ENCODE data around the gene ADAT3.

ADAT3 gene

DNA sequence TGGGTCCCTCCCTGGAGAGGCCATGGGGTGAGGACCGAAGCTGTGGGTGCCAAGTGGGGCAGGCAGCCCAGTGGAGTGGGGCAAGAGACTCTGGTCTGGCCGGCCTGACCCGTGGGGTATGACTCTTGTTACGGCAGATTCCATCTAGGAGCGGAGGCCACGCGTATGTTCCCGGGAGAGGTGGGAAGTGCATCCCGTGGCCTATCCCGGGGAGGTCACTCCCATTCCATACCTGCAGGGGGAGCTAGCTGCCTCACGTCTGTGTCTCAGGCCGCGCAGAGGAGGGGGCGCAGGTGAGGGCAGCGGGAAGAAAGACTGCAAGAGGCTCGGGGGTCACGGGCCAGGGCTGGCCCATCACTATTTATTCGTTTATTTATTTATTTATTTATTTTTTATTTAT lies 40.7 kb downstream of the ADAT3 start:
- H3K4me3 ChIP-seq (ENCODE audit: low read length): no peak overlapping the region
- H2BK120ac ChIP-seq (ENCODE audit: low read depth, low read length): no peak overlapping the region
- no peaks in the 10 kb centered on the region for H3K36me3 ChIP-seq (ENCODE audit: control insufficient read depth, insufficient read depth, low read length)
- peaks cover 78% of the 10 kb centered on the region for H3K79me2 ChIP-seq (ENCODE audit: control insufficient read depth, insufficient read depth, low read length)
- H3K4ac ChIP-seq (ENCODE audit: low read depth, low read length): no peak overlapping the region
- no peak overlapping the region for H4K8ac ChIP-seq (ENCODE audit: low read depth, low read length)
- no peaks in the 10 kb centered on the region for H3K27me3 ChIP-seq (ENCODE audit: insufficient read depth, low read length, poor library complexity)
- H3K56ac ChIP-seq (ENCODE audit: low read length): no peak overlapping the region
- no peak overlapping the region for H2AK5ac ChIP-seq (ENCODE audit: low read length)
- no peak overlapping the region for H3K4me2 ChIP-seq (ENCODE audit: low read length)
- H3K4me1 ChIP-seq (ENCODE audit: control insufficient read depth, low read depth, low read length): peaks cover 4% of the 10 kb centered on the region
- H3K23ac ChIP-seq (ENCODE audit: low read length): no peak overlapping the region
- H3K27ac ChIP-seq (ENCODE audit: low read depth, low read length): no peak overlapping the region
- no peak overlapping the region for H3K18ac ChIP-seq (ENCODE audit: low read length)
- H2BK15ac ChIP-seq (replicated peaks; ENCODE audit: low read depth): no peak overlapping the region
- H2BK5ac ChIP-seq (ENCODE audit: low read length): no peak overlapping the region
- H3K79me1 ChIP-seq (ENCODE audit: low read length): peaks cover 20% of the 10 kb centered on the region
- no peak overlapping the region for H4K5ac ChIP-seq (ENCODE audit: low read length)
- H3K9ac ChIP-seq (ENCODE audit: low read length): no peak overlapping the region
- no CpG with 5 or more reads among the region's 18 CpGs for WGBS (ENCODE audit: extremely low coverage, insufficient coverage, low lambda C conversion rate)
- peak; percentile 85 for DNase-seq

DNA sequence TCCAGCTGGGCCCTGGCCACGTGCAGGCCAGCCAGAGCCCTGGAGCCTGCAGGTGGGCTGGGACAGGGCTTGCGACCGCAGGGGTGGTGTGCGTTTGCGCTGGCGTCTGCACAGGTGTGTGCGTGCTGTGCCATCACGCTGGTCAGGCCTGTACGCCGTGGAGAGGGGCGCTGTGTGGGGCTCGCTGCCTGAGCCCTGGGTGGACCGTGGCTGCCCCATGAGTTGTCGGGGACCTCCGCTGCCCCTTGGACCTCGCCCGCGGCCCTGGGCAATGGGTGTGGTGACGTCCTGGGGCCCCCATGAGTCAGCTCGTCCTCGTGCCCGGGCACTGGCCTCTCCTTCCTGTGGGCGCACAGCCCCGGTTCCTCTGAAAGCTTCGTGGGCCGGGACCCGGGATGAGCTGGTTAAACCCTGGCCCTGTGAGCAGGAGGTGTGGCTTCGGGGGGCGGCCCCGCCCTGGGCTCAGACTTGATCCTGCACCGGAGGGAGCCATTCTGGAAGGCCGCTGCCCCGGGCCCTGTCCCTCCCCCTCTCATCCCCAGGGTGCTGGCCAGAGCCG lies 42.5 kb downstream of the ADAT3 start:
- Histone ChIP-seq H4K5ac (ENCODE audit: low read length) (no peak overlapping the region), H3K4me2 (ENCODE audit: low read length) (no peak overlapping the region), H3K56ac (ENCODE audit: low read length) (no peak overlapping the region), H4K8ac (ENCODE audit: low read depth, low read length) (no peak overlapping the region), H3K9ac (ENCODE audit: low read length) (no peak overlapping the region), H3K4ac (ENCODE audit: low read depth, low read length) (no peak overlapping the region), H2AK5ac (ENCODE audit: low read length) (no peak overlapping the region), H2BK5ac (ENCODE audit: low read length) (no peak overlapping the region), H3K4me1 (ENCODE audit: control insufficient read depth, low read depth, low read length) (peaks cover 4% of the 10 kb centered on the region), H3K79me1 (ENCODE audit: low read length) (peaks cover 24% of the 10 kb centered on the region), H3K4me3 (ENCODE audit: low read length) (no peak overlapping the region), H3K23ac (ENCODE audit: low read length) (no peak overlapping the region), H3K27me3 (ENCODE audit: insufficient read depth, low read length, poor library complexity) (no peaks in the 10 kb centered on the region), H3K36me3 (ENCODE audit: control insufficient read depth, insufficient read depth, low read length) (peaks cover 2% of the 10 kb centered on the region), H2BK15ac (replicated peaks; ENCODE audit: low read depth) (no peak overlapping the region), H3K27ac (ENCODE audit: low read depth, low read length) (no peak overlapping the region), H2BK120ac (ENCODE audit: low read depth, low read length) (no peak overlapping the region), H3K18ac (ENCODE audit: low read length) (no peak overlapping the region), H3K79me2 (ENCODE audit: control insufficient read depth, insufficient read depth, low read length) (peaks cover 80% of the 10 kb centered on the region)
- no CpG with 5 or more reads among the region's 34 CpGs for WGBS (ENCODE audit: extremely low coverage, insufficient coverage, low lambda C conversion rate)
- no peak for DNase-seq

DNA sequence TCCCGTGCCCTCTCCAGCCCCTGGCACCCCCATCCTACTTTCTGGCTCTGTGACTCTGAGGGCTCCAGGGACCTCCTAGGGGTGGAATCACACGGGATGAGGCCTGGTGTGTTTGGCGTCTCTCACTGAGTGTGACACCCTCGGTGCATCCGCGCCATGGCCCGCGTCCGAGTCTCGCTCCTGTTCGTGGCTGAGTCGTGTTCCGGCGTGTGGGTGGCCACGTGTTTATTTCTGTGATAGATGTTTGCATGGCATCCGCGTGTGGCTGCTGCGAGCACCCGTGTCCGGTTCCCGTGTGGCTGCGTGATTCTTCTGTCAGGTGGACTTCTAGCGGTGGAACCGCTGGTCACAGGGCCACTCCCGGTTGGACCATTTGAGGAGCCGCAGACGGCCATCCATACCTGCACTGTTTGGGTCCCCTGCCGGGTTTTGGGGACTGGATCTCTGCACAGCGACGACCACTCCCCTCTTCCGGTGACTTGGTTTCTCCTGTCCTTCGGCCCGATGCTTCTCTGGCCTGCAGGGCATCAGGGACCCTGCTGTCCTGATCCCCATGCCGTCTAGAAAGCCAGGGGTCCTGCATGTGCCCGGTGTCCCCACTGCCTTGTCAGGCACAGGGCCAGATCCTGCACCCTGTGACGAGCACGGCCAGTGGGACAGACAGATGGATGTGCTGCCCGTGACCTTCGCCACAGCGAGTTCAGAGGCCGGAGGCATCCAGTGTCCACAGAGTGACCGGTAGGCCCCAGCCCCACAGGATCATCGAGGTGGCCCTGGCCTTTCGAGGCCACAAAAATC lies 44.3 kb downstream of the ADAT3 start:
- no CpG with 5 or more reads among the region's 44 CpGs for WGBS (ENCODE audit: extremely low coverage, insufficient coverage, low lambda C conversion rate)
- Histone ChIP-seq H3K4ac (ENCODE audit: low read depth, low read length) (no peak overlapping the region), H3K23ac (ENCODE audit: low read length) (no peak overlapping the region), H3K4me2 (ENCODE audit: low read length) (no peak overlapping the region), H2AK5ac (ENCODE audit: low read length) (no peak overlapping the region), H3K4me1 (ENCODE audit: control insufficient read depth, low read depth, low read length) (no peaks in the 10 kb centered on the region), H3K9ac (ENCODE audit: low read length) (no peak overlapping the region), H2BK120ac (ENCODE audit: low read depth, low read length) (no peak overlapping the region), H3K18ac (ENCODE audit: low read length) (no peak overlapping the region), H3K79me2 (ENCODE audit: control insufficient read depth, insufficient read depth, low read length) (peaks cover 80% of the 10 kb centered on the region), H2BK15ac (replicated peaks; ENCODE audit: low read depth) (no peak overlapping the region), H3K79me1 (ENCODE audit: low read length) (peaks cover 28% of the 10 kb centered on the region), H4K8ac (ENCODE audit: low read depth, low read length) (no peak overlapping the region), H4K5ac (ENCODE audit: low read length) (no peak overlapping the region), H2BK5ac (ENCODE audit: low read length) (no peak overlapping the region), H3K27me3 (ENCODE audit: insufficient read depth, low read length, poor library complexity) (no peaks in the 10 kb centered on the region), H3K56ac (ENCODE audit: low read length) (no peak overlapping the region), H3K27ac (ENCODE audit: low read depth, low read length) (no peak overlapping the region), H3K4me3 (ENCODE audit: low read length) (no peak overlapping the region), H3K36me3 (ENCODE audit: control insufficient read depth, insufficient read depth, low read length) (peaks cover 2% of the 10 kb centered on the region)
- no peak for DNase-seq

DNA sequence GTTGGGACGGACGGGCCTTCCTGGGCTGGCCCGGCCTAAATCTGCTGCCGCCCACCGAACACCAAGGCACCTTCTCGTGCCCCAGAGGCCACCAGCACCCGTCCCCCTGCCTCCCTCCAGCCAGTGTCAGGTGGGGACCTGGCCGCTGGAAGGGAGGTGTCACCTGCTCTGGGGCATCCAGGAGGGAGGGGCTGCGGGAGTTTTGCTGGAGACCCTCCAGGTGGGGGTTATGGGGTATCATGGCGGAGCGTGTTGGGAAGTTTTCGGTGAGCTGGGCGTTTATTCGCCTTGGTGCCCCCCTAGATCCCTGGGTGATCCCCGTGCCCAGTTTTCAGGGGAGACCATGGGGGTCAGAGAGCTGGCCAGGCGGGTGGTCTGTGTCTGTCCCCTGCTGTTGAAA lies 45.4 kb downstream of the ADAT3 start:
- Histone ChIP-seq H3K4me3 (ENCODE audit: low read length) (no peak overlapping the region), H3K79me2 (ENCODE audit: control insufficient read depth, insufficient read depth, low read length) (peaks cover 79% of the 10 kb centered on the region), H3K4ac (ENCODE audit: low read depth, low read length) (no peak overlapping the region), H3K18ac (ENCODE audit: low read length) (no peak overlapping the region), H3K4me1 (ENCODE audit: control insufficient read depth, low read depth, low read length) (no peaks in the 10 kb centered on the region), H4K8ac (ENCODE audit: low read depth, low read length) (no peak overlapping the region), H3K56ac (ENCODE audit: low read length) (no peak overlapping the region), H2AK5ac (ENCODE audit: low read length) (no peak overlapping the region), H3K79me1 (ENCODE audit: low read length) (peaks cover 28% of the 10 kb centered on the region), H2BK120ac (ENCODE audit: low read depth, low read length) (no peak overlapping the region), H2BK5ac (ENCODE audit: low read length) (no peak overlapping the region), H3K9ac (ENCODE audit: low read length) (no peak overlapping the region), H3K27me3 (ENCODE audit: insufficient read depth, low read length, poor library complexity) (no peaks in the 10 kb centered on the region), H2BK15ac (replicated peaks; ENCODE audit: low read depth) (no peak overlapping the region), H4K5ac (ENCODE audit: low read length) (no peak overlapping the region), H3K4me2 (ENCODE audit: low read length) (no peak overlapping the region), H3K23ac (ENCODE audit: low read length) (no peak overlapping the region), H3K27ac (ENCODE audit: low read depth, low read length) (no peak overlapping the region), H3K36me3 (ENCODE audit: control insufficient read depth, insufficient read depth, low read length) (peaks cover 2% of the 10 kb centered on the region)
- no CpG with 5 or more reads among the region's 16 CpGs for WGBS (ENCODE audit: extremely low coverage, insufficient coverage, low lambda C conversion rate)
- no peak for DNase-seq

DNA sequence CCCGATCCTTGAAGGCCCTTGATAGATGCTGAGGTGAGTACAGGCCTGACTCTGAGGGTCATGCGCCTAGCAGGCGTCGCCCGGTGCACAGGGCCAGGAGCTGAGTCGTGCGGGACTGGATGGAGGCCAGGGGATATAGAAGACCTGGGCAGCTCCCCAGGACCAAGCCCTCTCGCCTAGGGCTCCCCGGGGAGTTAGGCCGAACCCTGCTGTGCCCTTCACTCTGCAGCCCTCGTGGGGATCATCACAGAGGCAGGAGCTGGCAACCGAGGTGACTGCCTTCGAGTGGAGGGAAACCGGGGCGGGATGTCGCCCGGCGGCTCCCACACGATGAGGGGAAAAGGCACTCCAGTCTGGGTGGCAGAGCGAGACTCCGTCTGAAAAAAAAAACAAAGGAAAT lies 47.4 kb downstream of the ADAT3 start:
- Histone ChIP-seq H3K9ac (ENCODE audit: low read length) (no peak overlapping the region), H3K4me1 (ENCODE audit: control insufficient read depth, low read depth, low read length) (no peaks in the 10 kb centered on the region), H4K5ac (ENCODE audit: low read length) (no peak overlapping the region), H2BK120ac (ENCODE audit: low read depth, low read length) (no peak overlapping the region), H3K4me2 (ENCODE audit: low read length) (no peak overlapping the region), H2AK5ac (ENCODE audit: low read length) (no peak overlapping the region), H2BK5ac (ENCODE audit: low read length) (no peak overlapping the region), H3K23ac (ENCODE audit: low read length) (no peak overlapping the region), H3K18ac (ENCODE audit: low read length) (no peak overlapping the region), H3K27me3 (ENCODE audit: insufficient read depth, low read length, poor library complexity) (no peaks in the 10 kb centered on the region), H3K79me1 (ENCODE audit: low read length) (peaks cover 26% of the 10 kb centered on the region), H4K8ac (ENCODE audit: low read depth, low read length) (no peak overlapping the region), H3K4me3 (ENCODE audit: low read length) (no peak overlapping the region), H3K56ac (ENCODE audit: low read length) (no peak overlapping the region), H3K27ac (ENCODE audit: low read depth, low read length) (no peak overlapping the region), H3K79me2 (ENCODE audit: control insufficient read depth, insufficient read depth, low read length) (peaks cover 86% of the 10 kb centered on the region), H3K36me3 (ENCODE audit: control insufficient read depth, insufficient read depth, low read length) (peaks cover 2% of the 10 kb centered on the region), H2BK15ac (replicated peaks; ENCODE audit: low read depth) (no peak overlapping the region), H3K4ac (ENCODE audit: low read depth, low read length) (no peak overlapping the region)
- no peak for DNase-seq
- no CpG with 5 or more reads among the region's 21 CpGs for WGBS (ENCODE audit: extremely low coverage, insufficient coverage, low lambda C conversion rate)
